LHCN-M2 (cell line): Measurements from ENCODE around the gene CA12. TPM values are rescaled to one million over a fixed set of nuclear protein-coding genes. Genes with fewer than 3 reads are reported as not detected.
"Not testable (repeated sequence)": the region's sequence is repeated elsewhere in the genome, so short reads cannot be mapped to it uniquely, and the experiment has no call there.

Experiments used
- DNase-seq: peaks from one replicate; pipeline ENCODE4 v3.0.0-alpha.2; 2012; ENCODE audit warnings: low read depth
- total RNA-seq: library from RNA; depleted of rRNA; stranded (reverse); fragments of >200 nt; gene quantifications from 2 replicates; pipeline ENCODE4 v1.2.3, GENCODE V29; 2014

Gene CA12
- total RNA-seq, 1 experiment from 2014 or later, result 4.9 TPM

- DNase-seq, result peak; percentile 49
Measured at GRCh38 chr15:63339006-63339766, 42.5 kb downstream of the CA12 start.

DNA sequence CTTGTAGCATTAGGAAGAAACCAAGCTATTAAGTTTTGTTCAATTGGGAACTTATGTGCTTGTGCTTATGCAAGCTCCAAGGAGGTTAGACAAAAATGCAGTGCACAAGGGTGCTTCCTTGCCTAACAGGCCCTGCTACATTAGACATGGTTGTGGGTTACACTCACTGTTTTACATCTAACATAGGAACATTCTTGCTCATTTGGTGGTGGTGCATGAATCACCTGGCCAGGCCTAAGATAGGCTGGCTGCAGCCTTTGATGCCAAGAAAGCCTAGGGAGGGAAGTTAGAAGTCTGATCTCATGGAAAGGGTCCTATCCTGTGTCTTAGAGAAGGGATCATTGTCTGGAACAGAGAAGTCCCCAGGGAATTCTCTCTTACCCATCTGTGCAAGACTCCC, 43.5 kb downstream of the CA12 start:
- peak; percentile 67 for DNase-seq

GRCh38 chr15:63337046-63337445, 44.6 kb downstream of the CA12 start:
- no peak for DNase-seq

GRCh38 chr15:63335543-63336240, 46.0 kb downstream of the CA12 start:
- DNase-seq, result no peak

- no peak for DNase-seq
Measured at GRCh38 chr15:63334821-63335220, 46.8 kb downstream of the CA12 start.

GRCh38 chr15:63332367-63333124, 49.1 kb downstream of the CA12 start:
- peak; percentile 95 for DNase-seq

GRCh38 chr15:63331456-63331855, 50.2 kb downstream of the CA12 start:
- no peak for DNase-seq

DNA sequence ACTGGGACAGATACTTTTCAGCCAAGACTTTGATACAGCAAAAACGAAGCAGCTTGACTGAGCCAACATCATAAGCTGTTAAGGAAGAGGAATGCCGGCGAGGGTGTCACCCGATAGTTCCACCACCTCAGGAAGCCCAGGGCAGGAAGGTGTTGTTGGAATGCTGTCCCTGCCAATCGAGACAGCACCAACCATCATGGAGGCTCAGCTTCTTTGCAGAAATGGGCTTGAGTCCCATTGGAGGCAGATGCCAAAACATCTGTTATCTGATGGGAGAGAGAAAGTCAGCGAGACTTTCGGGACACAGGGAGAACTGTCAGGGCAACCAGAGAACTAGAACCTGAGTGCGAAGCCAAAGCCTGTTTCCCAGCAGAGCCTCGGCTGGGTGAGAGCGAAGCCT, 50.7 kb downstream of the CA12 start:
- no peak for DNase-seq

- DNase-seq, result no peak
Measured at GRCh38 chr15:63329567-63330350, 51.9 kb downstream of the CA12 start.

- DNase-seq, result no peak
Measured at GRCh38 chr15:63327648-63328421, 53.8 kb downstream of the CA12 start.

GRCh38 chr15:63324770-63325169, 56.9 kb downstream of the CA12 start:
- DNase-seq, result no peak

DNA sequence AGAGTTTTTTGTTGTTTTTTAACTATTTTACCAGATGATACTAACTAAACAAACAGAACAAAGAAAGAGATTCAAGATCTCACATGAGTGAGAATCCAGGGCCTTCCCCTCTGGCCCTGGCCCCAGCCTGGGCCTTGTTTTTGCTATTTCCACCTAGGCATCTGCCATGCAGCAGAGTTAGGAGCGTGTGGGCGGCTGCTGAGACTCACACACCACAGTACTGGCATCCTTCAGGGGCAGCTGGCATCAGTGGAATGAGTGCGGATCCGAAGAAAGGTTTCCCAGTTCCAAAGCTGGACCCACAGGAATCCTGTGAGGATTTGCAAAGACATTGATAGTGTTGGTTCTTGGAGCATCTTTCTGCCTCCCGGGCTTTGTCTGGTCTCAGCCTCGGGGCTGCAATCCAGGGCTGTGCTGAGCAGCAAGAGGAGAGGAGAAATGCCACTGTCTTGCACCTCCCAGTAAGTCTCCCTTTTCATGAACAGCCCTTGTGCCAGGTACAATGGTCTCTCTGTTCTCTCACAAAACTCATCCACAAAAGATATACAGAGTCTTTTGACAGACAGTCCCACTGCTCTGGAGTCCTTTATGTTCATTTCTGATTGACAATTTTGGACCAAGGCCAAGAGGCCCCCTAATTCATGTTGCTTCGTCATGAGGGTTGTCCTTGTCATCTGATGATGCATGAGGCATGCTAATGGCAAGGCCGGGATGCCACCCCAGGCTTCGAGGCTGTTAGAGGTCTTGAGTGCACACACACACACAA, 57.7 kb downstream of the CA12 start:
- DNase-seq, result peak; percentile 33

- peak; percentile 42 for DNase-seq
Measured at GRCh38 chr15:63322541-63322940, 59.1 kb downstream of the CA12 start.

- DNase-seq, result no peak
Measured at GRCh38 chr15:63321462-63321861, 60.2 kb downstream of the CA12 start.

DNA sequence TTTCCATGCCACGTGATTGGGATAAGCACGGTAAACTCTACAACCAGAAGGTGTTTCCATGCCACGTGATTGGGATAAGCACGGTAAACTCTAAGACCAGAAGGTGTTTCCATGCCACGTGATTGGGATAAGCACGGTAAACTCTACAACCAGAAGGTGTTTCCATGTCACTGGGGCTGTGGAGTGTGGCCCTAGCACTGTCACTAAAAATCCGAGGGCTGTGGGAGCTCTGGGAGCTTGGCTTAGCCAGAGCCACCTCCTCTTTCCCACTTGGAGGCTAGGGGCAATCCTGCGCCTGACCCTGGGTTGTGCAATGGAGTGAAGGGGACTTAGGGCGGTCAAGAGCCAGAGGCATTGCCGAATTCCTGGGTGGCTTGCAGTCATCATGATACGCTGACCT, 60.7 kb downstream of the CA12 start:
- DNase-seq, result not testable (repeated sequence)

- not testable (repeated sequence) for DNase-seq
Measured at GRCh38 chr15:63320446-63320845, 61.2 kb downstream of the CA12 start.

GRCh38 chr15:63319065-63319464, 62.6 kb downstream of the CA12 start:
- DNase-seq, result no peak

DNA sequence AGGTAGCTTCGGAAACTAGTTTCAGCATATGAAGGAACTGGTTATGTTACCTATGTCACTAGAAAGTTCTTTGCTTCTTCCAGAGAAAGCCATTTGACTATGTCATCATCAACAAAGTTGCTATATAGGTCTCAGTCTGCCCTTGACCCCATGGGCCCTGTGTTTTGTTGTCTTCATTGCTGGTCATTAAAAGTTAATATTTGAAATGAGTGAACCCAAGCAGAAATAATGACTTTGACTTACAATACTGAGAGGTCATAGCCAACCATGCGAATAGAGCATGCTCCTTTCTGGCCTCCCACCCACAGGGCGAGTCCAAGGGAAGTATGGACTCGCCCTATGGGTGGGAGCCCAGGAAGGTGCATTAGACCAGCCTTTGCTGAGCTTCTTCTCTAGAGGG, 63.3 kb downstream of the CA12 start:
- no peak for DNase-seq

GRCh38 chr15:63314409-63314808, 67.2 kb downstream of the CA12 start:
- no peak for DNase-seq

GRCh38 chr15:63313825-63314224, 67.8 kb downstream of the CA12 start:
- no peak for DNase-seq
